HL-60 (cell line): ENCODE results near the gene TTC9C.
A peak's percentile ranks its signal among the peaks of the same experiment; 100 is the strongest.

ENCODE experiments used
- DNase-seq, 2 experiments: peaks; one replicate each; pipeline ENCODE4 v3.0.0-alpha.2; 2010 to 2020; ENCODE audit warnings: low read depth in 1 of 2, low spot score in 1 of 2
- H3K27ac ChIP-seq: fragments of 250-450 bp; sonication (Bioruptor Pico); replicated peaks from 2 replicates; pipeline ENCODE4 v1.5.1; 2020; ENCODE audit warnings: mild to moderate bottlenecking, moderate library complexity
- H3K27me3 ChIP-seq: fragments of 250-450 bp; sonication (Bioruptor Pico); 2 replicates; pipeline ENCODE4 v1.5.1; 2021; ENCODE audit warnings: mild to moderate bottlenecking, moderate library complexity; ENCODE audit not compliant: insufficient read depth, poor library complexity, severe bottlenecking
- H3K4me3 ChIP-seq: replicated peaks from 2 replicates; pipeline ENCODE4 v1.5.1; 2011; ENCODE audit warnings: mild to moderate bottlenecking, control low read depth, low read length; ENCODE audit not compliant: insufficient read depth
- CTCF ChIP-seq: IDR thresholded peaks from one replicate; pipeline ENCODE4 v1.5.1; 2011; ENCODE audit warnings: low read length, control low read depth, inconsistent platforms; ENCODE audit not compliant: insufficient read depth
- GABPA ChIP-seq: IDR thresholded peaks from 2 replicates; pipeline ENCODE4 v1.6.1; 2012; ENCODE audit warnings: low read depth
- POLR2AphosphoS5 ChIP-seq: IDR thresholded peaks from 2 replicates; pipeline ENCODE4 v1.6.1; 2012; ENCODE audit warnings: low read depth
- REST ChIP-seq: IDR thresholded peaks from 2 replicates; pipeline ENCODE4 v1.6.1; 2012; ENCODE audit warnings: low read depth; ENCODE audit not compliant: insufficient replicate concordance
- SPI1 ChIP-seq: IDR thresholded peaks from 2 replicates; pipeline ENCODE4 v1.6.1; 2012; ENCODE audit warnings: low read depth, mild to moderate bottlenecking, borderline replicate concordance

Gene TTC9C

GRCh38 chr11:62705413-62705812, 22.9 kb upstream of the TTC9C start:
- Histone ChIP-seq H3K4me3 (peak overlapping the region; percentile 77), H3K27me3 (no peaks in the 10 kb centered on the region), H3K27ac (peak overlapping the region; percentile 80)
- no peak for TF ChIP-seq CTCF
- TF ChIP-seq SPI1 = no peak
- TF ChIP-seq REST = no peak
- no peak for TF ChIP-seq GABPA
- no peak for TF ChIP-seq POLR2AphosphoS5
- no peak for DNase-seq

DNA sequence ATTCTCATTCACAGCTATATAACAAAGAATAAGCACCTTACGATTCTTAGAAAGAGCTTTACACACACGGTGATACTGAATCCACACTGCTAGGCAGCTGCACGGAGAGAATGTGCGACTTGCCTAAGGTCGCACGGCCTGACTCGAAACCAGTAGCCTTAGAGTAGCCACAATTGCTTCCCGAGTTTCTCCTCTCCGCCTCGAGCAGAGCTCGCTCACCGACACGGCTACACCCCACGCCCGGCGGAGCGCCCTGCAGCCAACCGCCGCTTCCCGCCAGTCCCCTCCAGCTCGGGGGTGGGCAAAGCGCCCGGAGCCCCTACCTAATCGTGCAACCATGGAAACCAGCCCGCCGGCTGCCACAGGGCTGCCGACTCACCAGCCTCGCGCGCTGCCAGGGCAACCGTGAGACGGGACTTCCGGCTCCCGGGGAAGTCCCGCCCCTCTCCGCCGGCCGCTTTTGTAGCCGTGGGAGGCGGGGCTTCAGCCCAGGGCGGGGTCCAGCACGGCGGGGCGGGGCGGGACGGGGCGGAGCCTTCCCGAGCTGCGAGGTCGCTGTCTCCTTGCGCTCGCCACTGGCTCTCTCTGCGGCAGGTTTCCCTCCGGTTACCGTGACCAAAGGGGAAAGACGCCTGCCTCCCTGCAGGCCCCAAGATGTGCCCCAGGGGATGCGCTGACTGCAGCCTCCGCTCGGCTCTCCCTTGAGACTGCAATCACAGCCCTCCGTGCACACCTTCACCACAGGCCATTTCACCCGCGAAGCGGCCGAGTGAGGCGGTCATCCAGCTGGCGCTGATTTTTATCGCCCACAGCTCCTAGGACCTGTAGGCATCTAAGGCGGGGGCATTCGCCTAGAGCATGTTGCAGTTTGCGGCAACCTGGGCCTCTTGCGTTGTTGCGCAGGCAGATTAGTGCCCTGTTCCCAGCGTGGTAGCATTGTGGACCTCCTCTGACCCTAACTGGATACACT, 22.1 kb upstream of the TTC9C start:
- TF ChIP-seq GABPA (peak; percentile 75), SPI1 (no peak), CTCF (no peak), POLR2AphosphoS5 (peak; percentile 74; the same call in 1 of the 2 replicates), REST (no peak)
- H3K27ac ChIP-seq = peak overlapping the region; percentile 80
- H3K4me3 ChIP-seq = peak overlapping the region; percentile 77

GRCh38 chr11:62706850-62707247, 21.4 kb upstream of the TTC9C start:
- Histone ChIP-seq H3K27ac (no peak overlapping the region), H3K27me3 (no peaks in the 10 kb centered on the region), H3K4me3 (no peak overlapping the region)
- no peak for DNase-seq
- TF ChIP-seq CTCF (no peak), POLR2AphosphoS5 (no peak), SPI1 (no peak), REST (no peak)

More for the DNA sequence above, 22.1 kb upstream of the TTC9C start:
- no peaks in the 10 kb centered on the region for H3K27me3 ChIP-seq
- DNase-seq = peak; percentile 87 to 89
